ENCODE data around the gene DISC1. TPM values are rescaled to one million over a fixed set of nuclear protein-coding genes. Genes with fewer than 3 reads are reported as not detected.

Gene DISC1
- total and polyA plus RNA-seq, 2 donors (not counting 1 experiment from before 2014, with no cell fraction given), result 2.7 to 4.3 TPM

GRCh38 chr1:231684356-231685244 lies 58.0 kb downstream of the DISC1 start:
- peaks cover 7% of the 10 kb centered on the region for H3K9me3 Mint-ChIP-seq (ENCODE audit: insufficient read depth)
- intact Hi-C loops (cut with micrococcal nuclease), result no loop called here
- Histone ChIP-seq H3K4me3 (ENCODE audit: control extremely low read depth in 1 of 5, extremely low read depth in 1 of 5, insufficient read depth in 1 of 5, low read depth in 2 of 5, low read length in 4 of 5) (no peak overlapping the region), H3K79me2 (ENCODE audit: control insufficient read depth, insufficient read depth, low read length) (no peaks in the 10 kb centered on the region), H3K4me1 (ENCODE audit: control insufficient read depth in 2 of 2, insufficient read depth in 2 of 2, low read length in 2 of 2) (peaks cover 0 to under 1% of the 10 kb centered on the region in 2 donors), H4K20me1 (ENCODE audit: control insufficient read depth, insufficient read depth, low read length, poor library complexity, severe bottlenecking) (peaks cover 6% of the 10 kb centered on the region), H3K9me3 (ENCODE audit: control extremely low read depth in 1 of 3, control insufficient read depth in 2 of 3, insufficient read depth in 1 of 3, low read length in 2 of 3) (peaks cover 4 to 17% (median 9%) of the 10 kb centered on the region in 3 donors), H2AFZ (ENCODE audit: insufficient read depth, low read depth, low read length, poor library complexity, severe bottlenecking) (no peak overlapping the region), H3K36me3 (replicated peaks in 1 of 2; ENCODE audit: control extremely low read depth in 1 of 2, control insufficient read depth in 1 of 2, extremely low read depth in 1 of 2, insufficient read depth in 2 of 2, low read length in 1 of 2) (no peaks in the 10 kb centered on the region), H3K9ac (ENCODE audit: low read length) (no peak overlapping the region), H3K27ac (ENCODE audit: low read length in 2 of 2) (no peak overlapping the region), H3K4me2 (replicated peaks; ENCODE audit: low read depth, low read length, poor library complexity, severe bottlenecking) (no peak overlapping the region), H3K27me3 (replicated peaks in 1 of 4; ENCODE audit: control extremely low read depth in 1 of 4, control insufficient read depth in 3 of 4, insufficient read depth in 4 of 4, low read length in 3 of 4) (peaks cover 0 to 55% (median 31%) of the 10 kb centered on the region in 4 experiments)
- no peak overlapping the region for H3K4me3 Mint-ChIP-seq
- ChIA-PET CTCF (no interaction called here), POLR2A (no interaction called here)
- no peak overlapping the region for H3K27ac Mint-ChIP-seq
- TF ChIP-seq EZH2 (IDR thresholded peaks at IDR 0.05; ENCODE audit: borderline replicate concordance, insufficient read depth, low read depth, low read length, poor library complexity, severe bottlenecking) (no peak), CTCF (IDR thresholded peaks at IDR 0.05) (no peak)
- peaks cover 54% of the 10 kb centered on the region for H3K27me3 Mint-ChIP-seq
- DNase-seq (no peak), ATAC-seq (ENCODE audit: low read depth) (no peak)
- 93% methylated on average over 11 of the region's 15 CpGs for WGBS (ENCODE audit: insufficient coverage)
- peaks cover under 1% of the 10 kb centered on the region for H3K4me1 Mint-ChIP-seq

GRCh38 chr1:231686384-231686783 lies 59.8 kb downstream of the DISC1 start:
- Histone ChIP-seq H3K27me3 (replicated peaks in 1 of 4; ENCODE audit: control extremely low read depth in 1 of 4, control insufficient read depth in 3 of 4, insufficient read depth in 4 of 4, low read length in 3 of 4) (peaks cover 0 to 64% (median 29%) of the 10 kb centered on the region in 4 experiments), H4K20me1 (ENCODE audit: control insufficient read depth, insufficient read depth, low read length, poor library complexity, severe bottlenecking) (peaks cover 15% of the 10 kb centered on the region), H3K36me3 (replicated peaks in 1 of 2; ENCODE audit: control extremely low read depth in 1 of 2, control insufficient read depth in 1 of 2, extremely low read depth in 1 of 2, insufficient read depth in 2 of 2, low read length in 1 of 2) (no peaks in the 10 kb centered on the region), H3K4me3 (ENCODE audit: control extremely low read depth in 1 of 5, extremely low read depth in 1 of 5, insufficient read depth in 1 of 5, low read depth in 2 of 5, low read length in 4 of 5) (no peak overlapping the region), H3K4me2 (replicated peaks; ENCODE audit: low read depth, low read length, poor library complexity, severe bottlenecking) (no peak overlapping the region), H3K79me2 (ENCODE audit: control insufficient read depth, insufficient read depth, low read length) (no peaks in the 10 kb centered on the region), H3K9ac (ENCODE audit: low read length) (no peak overlapping the region), H2AFZ (ENCODE audit: insufficient read depth, low read depth, low read length, poor library complexity, severe bottlenecking) (no peak overlapping the region), H3K9me3 (ENCODE audit: control extremely low read depth in 1 of 3, control insufficient read depth in 2 of 3, insufficient read depth in 1 of 3, low read length in 2 of 3) (peaks cover 4 to 17% (median 9%) of the 10 kb centered on the region in 3 donors), H3K4me1 (ENCODE audit: control insufficient read depth in 2 of 2, insufficient read depth in 2 of 2, low read length in 2 of 2) (peaks cover 13% of the 10 kb centered on the region in 2 donors), H3K27ac (ENCODE audit: low read length in 2 of 2) (no peak overlapping the region)
- TF ChIP-seq EZH2 (IDR thresholded peaks at IDR 0.05; ENCODE audit: borderline replicate concordance, insufficient read depth, low read depth, low read length, poor library complexity, severe bottlenecking) (no peak), CTCF (IDR thresholded peaks at IDR 0.05) (no peak)
- Mint-ChIP-seq H3K27ac (no peak overlapping the region), H3K4me3 (no peak overlapping the region), H3K27me3 (peaks cover 57% of the 10 kb centered on the region), H3K4me1 (peaks cover 12% of the 10 kb centered on the region), H3K9me3 (ENCODE audit: insufficient read depth) (peaks cover 7% of the 10 kb centered on the region)
- ATAC-seq (ENCODE audit: low read depth) (no peak), DNase-seq (no peak)
- CTCF ChIA-PET, result no interaction called here
- intact Hi-C loops (cut with micrococcal nuclease), result no loop called here
- POLR2A ChIA-PET, result no interaction called here
- WGBS (ENCODE audit: insufficient coverage), result 83% methylated on average over 4 of the region's 4 CpGs
